AG08395 (cell line): ENCODE measurements around the gene CATSPERZ.
"Not testable (repeated sequence)": the region's sequence is repeated elsewhere in the genome, so short reads cannot be mapped to it uniquely, and the experiment has no call there.

Experiments used
- DNase-seq: peaks from one replicate; pipeline ENCODE4 v3.0.0; 2012; ENCODE audit warnings: mixed read lengths, low spot score

CATSPERZ gene

GRCh38 chr11:64303109-64304031, 3.2 kb downstream of the CATSPERZ start:
- no peak for DNase-seq

- no peak for DNase-seq
Measured at GRCh38 chr11:64304032-64304315, 3.8 kb downstream of the CATSPERZ start.

- DNase-seq, result peak; percentile 89
Measured at GRCh38 chr11:64304316-64305072, 4.3 kb downstream of the CATSPERZ start.

- peak; percentile 100 for DNase-seq
Measured at GRCh38 chr11:64305075-64305690, 5.0 kb downstream of the CATSPERZ start, which contains the start of gene ESRRA. Gene ESRRA (plus strand): TSS chr11:64305524. CDS start chr11:64307180, 1,656 bp downstream.

GRCh38 chr11:64305691-64306562, 5.8 kb downstream of the CATSPERZ start:
- DNase-seq, result no peak

GRCh38 chr11:64306563-64306875, 6.4 kb downstream of the CATSPERZ start:
- no peak for DNase-seq

- DNase-seq, result no peak
Measured at GRCh38 chr11:64306876-64307622, 6.9 kb downstream of the CATSPERZ start.

GRCh38 chr11:64307795-64308194, 7.6 kb downstream of the CATSPERZ start:
- DNase-seq, result not testable (repeated sequence)

- no peak for DNase-seq
Measured at GRCh38 chr11:64312947-64313346, 12.8 kb downstream of the CATSPERZ start.

- DNase-seq, result no peak
Measured at GRCh38 chr11:64313491-64314145, 13.5 kb downstream of the CATSPERZ start.

GRCh38 chr11:64314146-64314804, 14.1 kb downstream of the CATSPERZ start:
- DNase-seq, result no peak

- no peak for DNase-seq
Measured at GRCh38 chr11:64314805-64315561, 14.8 kb downstream of the CATSPERZ start.

- DNase-seq, result not testable (repeated sequence)
Measured at GRCh38 chr11:64315667-64316526, 15.7 kb downstream of the CATSPERZ start.

- no peak for DNase-seq
Measured at GRCh38 chr11:64316672-64317324, 16.6 kb downstream of the CATSPERZ start.

- DNase-seq, result peak; percentile 90
Measured at GRCh38 chr11:64317325-64317960, 17.3 kb downstream of the CATSPERZ start, which contains the start of gene TRMT112. Gene TRMT112 (minus strand): TSS chr11:64317559. CDS start chr11:64317526, 33 bp downstream.

GRCh38 chr11:64317961-64318765, 18.0 kb downstream of the CATSPERZ start, which contains the start of gene PRDX5:
Gene PRDX5 (plus strand): TSS chr11:64318121. CDS start chr11:64318216, 95 bp downstream.
- peak; percentile 98 for DNase-seq
